ENCODE data around the gene SAE1.
"Not testable (repeated sequence)": the region's sequence is repeated elsewhere in the genome, so short reads cannot be mapped to it uniquely, and the experiment has no call there.

SAE1 gene

DNA sequence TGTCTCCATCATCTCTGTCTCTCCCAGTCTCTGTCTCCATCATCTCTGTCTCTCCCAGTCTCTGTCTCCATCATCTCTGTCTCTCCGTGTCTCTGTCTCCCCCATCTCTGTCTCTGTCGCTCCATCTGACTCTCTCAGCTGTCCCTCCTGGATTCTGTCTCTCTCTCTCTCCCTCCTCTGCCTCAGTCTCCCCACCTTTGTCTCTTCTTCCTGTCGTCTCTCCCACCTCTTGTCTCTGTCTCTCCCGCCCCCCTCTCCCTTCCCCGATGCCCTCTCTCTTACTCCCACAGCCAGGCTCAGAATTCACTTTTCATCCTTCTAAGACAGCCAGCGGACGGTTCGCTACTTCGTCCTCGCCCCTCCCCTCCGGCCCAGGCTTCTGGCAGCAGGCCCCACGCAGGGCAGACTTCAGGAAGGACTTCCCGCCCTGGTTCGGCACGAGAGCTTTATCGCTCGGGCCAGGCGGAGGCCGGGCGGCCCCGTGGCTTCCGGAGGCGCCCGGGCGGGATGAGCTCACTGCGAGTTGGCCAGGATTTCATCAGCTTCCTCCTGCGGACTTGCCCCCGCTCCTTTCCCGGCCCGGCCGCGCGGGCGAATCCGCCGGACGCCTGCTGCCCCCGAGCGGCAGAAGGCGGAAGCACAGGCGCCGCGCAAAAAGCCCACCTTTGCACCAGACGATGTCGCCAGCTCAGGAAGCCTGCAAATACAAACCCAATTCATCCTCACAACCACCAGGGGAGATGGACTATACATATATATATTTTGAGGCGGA lies 113.3 kb downstream of the SAE1 start:
- peak overlapping the region; percentile 47 for H3K4me3 ChIP-seq (replicated peaks; ENCODE audit: low read depth, low read length)
- peak; percentile 74 for TF ChIP-seq CTCF (IDR thresholded peaks at IDR 0.05; ENCODE audit: low read length, missing control alignments)
- DNase-seq (ENCODE audit: low read depth) = peak; percentile 98

DNA sequence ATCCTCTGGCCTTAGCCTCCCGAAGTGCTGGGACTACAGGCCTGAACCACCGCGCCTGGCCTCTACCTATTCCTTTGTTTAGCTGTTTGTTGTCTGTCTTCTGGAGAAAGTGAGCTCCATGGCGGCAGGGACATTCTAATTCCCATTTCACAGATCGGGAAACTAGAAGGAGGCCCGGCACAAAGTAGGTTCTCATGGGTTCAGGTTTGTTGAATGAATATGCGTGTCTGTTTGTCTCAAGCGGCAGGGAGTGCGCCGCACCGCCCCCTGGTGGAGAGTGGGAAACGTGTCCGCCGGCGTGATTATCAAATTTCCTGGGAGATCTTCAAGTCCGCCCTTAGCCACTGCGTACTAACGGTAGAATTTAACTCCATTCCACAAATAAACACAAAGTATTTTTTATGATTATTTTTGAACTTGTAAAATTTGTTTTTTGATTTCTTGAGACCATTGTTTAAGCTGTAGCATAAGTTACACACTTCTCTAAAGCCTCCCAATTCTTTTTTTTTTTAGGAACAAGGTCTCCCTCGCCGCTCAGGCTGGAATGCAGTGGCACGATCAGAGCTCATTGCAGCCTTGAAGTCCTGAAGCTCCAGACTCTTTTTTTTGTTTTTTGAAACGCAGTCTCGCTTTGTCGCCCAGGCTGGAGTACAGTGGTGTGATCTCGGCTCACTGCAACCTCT lies 116.8 kb downstream of the SAE1 start:
- H3K4me3 ChIP-seq (replicated peaks; ENCODE audit: low read depth, low read length) = no peak overlapping the region
- peak; percentile 90 for TF ChIP-seq CTCF (IDR thresholded peaks at IDR 0.05; ENCODE audit: low read length, missing control alignments)
- DNase-seq (ENCODE audit: low read depth) = peak; percentile 86

GRCh38 chr19:47253016-47253415 lies 122.4 kb downstream of the SAE1 start:
- not testable (repeated sequence) for H3K4me3 ChIP-seq (replicated peaks; ENCODE audit: low read depth, low read length); DNase-seq (ENCODE audit: low read depth)

GRCh38 chr19:47253467-47253881 lies 122.8 kb downstream of the SAE1 start:
- no peak overlapping the region for H3K4me3 ChIP-seq (replicated peaks; ENCODE audit: low read depth, low read length)
- TF ChIP-seq CTCF (IDR thresholded peaks at IDR 0.05; ENCODE audit: low read length, missing control alignments) = no peak
- DNase-seq (ENCODE audit: low read depth) = peak; percentile 77

DNA sequence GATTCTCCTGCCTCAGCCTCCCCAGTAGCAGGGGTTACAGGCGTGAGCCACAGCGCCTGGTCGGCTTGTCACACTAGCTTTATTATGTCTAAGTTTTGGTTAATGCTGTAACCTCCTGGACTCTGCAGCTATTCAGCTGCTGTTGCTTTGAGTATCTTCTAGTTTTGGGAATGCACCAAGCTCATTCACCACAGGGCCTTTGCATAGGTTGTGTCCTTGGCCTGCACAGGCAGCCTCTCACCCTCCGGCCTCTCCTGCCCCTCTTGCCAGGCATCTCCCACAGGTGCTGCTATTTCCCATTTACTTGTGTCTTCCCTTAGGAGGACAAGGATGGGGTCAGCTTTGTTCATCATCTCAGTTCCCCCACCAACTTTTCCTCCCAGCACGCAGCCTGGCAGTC lies 123.3 kb downstream of the SAE1 start:
- no peak overlapping the region for H3K4me3 ChIP-seq (replicated peaks; ENCODE audit: low read depth, low read length)
- TF ChIP-seq CTCF (IDR thresholded peaks at IDR 0.05; ENCODE audit: low read length, missing control alignments) = no peak
- DNase-seq (ENCODE audit: low read depth) = no peak

- DNase-seq (ENCODE audit: low read depth) = peak; percentile 97
- H3K4me3 ChIP-seq (replicated peaks; ENCODE audit: low read depth, low read length) = peak within 1 kb of the TSS; percentile 72
- TF ChIP-seq CTCF (IDR thresholded peaks at IDR 0.05; ENCODE audit: low read length, missing control alignments) = no peak
Measured at GRCh38 chr19:47255879-47256692, 125.5 kb downstream of the SAE1 start, which contains the start of gene CCDC9. Gene CCDC9, plus strand, starts transcription at chr19:47256525. Its CDS starts 1,876 bp downstream, at chr19:47258401.

Data from fibroblast of pulmonary artery (primary cell).